Fibroblast of the aortic adventitia (primary cell): Measurements from ENCODE around the gene RITA1. TPM values are rescaled to one million over a fixed set of nuclear protein-coding genes. Genes with fewer than 3 reads are reported as not detected.
A peak's percentile ranks its signal among the peaks of the same experiment; 100 is the strongest.

Source experiments
- DNase-seq: peaks from one replicate; pipeline ENCODE4 v3.0.0-alpha.2; 2010; ENCODE audit warnings: low read depth
- H3K4me3 ChIP-seq: 2 replicates; pipeline ENCODE4 v1.5.1; 2011; ENCODE audit warnings: low read depth, mild to moderate bottlenecking, control low read depth, low read length, moderate library complexity
- CTCF ChIP-seq: IDR thresholded peaks from 2 replicates; pipeline ENCODE4 v1.5.1; 2011; ENCODE audit warnings: mild to moderate bottlenecking, low read length, control low read depth, inconsistent platforms; ENCODE audit not compliant: insufficient read depth
- total RNA-seq: library from RNA; depleted of rRNA; stranded (reverse); fragments of >200 nt; gene quantifications from 2 replicates; pipeline ENCODE4 v1.2.3, GENCODE V29; 2012; ENCODE audit warnings: low replicate concordance

Gene RITA1
- total RNA-seq, 1 donor: 13.5 TPM

DNA sequence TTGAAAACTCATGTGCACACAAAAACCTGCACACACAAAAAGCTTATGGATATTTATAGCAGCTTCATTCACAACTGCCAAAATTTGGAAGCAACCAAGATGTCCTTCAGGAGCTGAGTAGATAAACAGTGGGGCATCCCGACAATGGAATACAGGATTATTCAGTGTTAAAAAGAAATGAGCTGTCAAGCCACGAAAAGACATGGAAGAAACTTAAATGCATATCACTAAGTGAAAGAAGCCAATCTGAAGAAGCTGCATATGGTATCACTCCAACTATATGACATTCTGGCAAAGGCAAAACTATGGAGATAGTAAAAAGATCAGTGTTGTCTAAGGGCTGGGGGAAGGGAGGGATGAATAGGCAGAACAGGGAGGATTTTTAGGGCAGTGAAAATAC lies 30.5 kb downstream of the RITA1 start:
- no peak for DNase-seq
- no peak overlapping the region for H3K4me3 ChIP-seq
- no peak for TF ChIP-seq CTCF

GRCh38 chr12:113220593-113221180 lies 35.2 kb downstream of the RITA1 start:
- DNase-seq: no peak
- peak overlapping the region; percentile 93 for H3K4me3 ChIP-seq
- no peak for TF ChIP-seq CTCF

DNA sequence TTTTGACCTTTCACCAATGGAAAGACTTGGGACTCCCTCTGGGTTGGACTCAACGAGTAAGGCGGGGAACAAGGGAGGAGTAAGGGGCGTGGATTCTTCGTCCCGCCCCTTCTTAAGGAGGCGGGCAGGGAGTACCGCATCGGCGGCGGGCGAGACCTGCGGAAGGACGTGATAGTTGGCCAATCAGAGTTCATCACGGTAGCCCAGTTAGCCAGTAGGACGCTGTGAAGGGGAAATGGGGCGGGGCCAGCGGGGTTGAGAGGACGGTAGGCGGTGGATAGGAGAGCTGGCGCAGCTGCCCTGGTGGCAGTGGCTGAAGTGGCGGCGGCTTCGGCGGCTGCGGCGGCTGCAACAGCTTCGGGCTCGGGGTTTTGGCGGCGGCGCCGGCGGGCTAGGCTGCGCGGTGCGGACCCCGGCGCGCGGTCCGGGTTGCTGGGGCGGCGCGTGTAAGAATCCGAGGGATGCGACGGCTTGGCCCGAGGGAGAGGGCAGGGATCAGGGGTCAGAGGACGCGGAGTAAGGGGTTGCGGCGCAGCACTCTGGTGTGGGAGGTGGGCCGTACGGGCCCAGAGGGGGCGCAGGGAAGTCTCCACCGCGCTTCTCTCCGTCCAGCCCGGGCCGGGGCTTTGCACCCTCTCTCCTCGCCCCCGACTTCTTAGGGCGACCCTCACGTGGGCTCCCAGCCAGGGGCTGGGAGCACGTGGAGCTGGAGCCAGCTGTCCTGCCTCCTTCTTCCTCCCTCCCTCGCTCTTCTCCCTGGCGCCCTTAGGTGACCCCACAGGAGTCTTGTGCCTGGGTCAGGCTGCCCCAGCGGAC lies 35.9 kb downstream of the RITA1 start, which contains the start of gene TPCN1:
Gene TPCN1 (plus strand): TSS at position 284 of the 816 bp plus-strand sequence. CDS start 5,389 bp downstream, outside the sequence.
- H3K4me3 ChIP-seq: peak within 1 kb of the TSS; percentile 94
- TF ChIP-seq CTCF: peak; percentile 11

GRCh38 chr12:113221997-113222729 lies 36.6 kb downstream of the RITA1 start:
- DNase-seq: no peak
- H3K4me3 ChIP-seq: peak overlapping the region; percentile 94
- TF ChIP-seq CTCF: no peak

More for the DNA sequence above, 35.9 kb downstream of the RITA1 start, which contains the start of gene TPCN1:
- peak; percentile 100 for DNase-seq

- peak overlapping the region; percentile 94 for H3K4me3 ChIP-seq
- peak; percentile 12 for TF ChIP-seq CTCF
- peak; percentile 88 for DNase-seq
Observed at GRCh38 chr12:113222730-113223531, 37.4 kb downstream of the RITA1 start.

DNA sequence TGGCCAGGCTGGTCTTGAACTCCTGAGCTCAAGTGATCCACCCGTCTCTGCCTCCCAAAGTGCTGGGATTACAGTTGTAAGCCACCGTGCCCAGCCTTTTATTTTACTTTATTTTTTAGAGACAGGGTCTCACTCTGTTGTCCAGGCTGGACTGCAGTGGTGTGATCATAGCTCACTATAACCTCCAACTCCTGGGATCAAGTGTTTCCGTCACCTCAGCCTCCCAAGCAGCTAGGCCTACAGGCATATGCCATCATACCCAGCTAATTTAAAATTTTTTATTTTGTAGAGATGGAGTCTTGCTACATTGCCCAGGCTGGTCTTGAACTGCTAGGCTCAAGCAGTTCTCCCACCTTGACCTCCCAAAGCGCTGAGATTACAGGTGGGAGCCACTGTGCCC lies 39.4 kb downstream of the RITA1 start:
- no peak overlapping the region for H3K4me3 ChIP-seq
- TF ChIP-seq CTCF: no peak
- no peak for DNase-seq
